Tibial nerve (tissue), 4 donors: ENCODE results near the gene TSHZ2.

Source experiments
- EP300 ChIP-seq, 2 donors: sonication (generic); formaldehyde crosslinking; IDR thresholded peaks; one replicate each; pipeline ENCODE4 v1.6.1; 2017; ENCODE audit warnings: antibody characterized with exemption in 2 of 2, mild to moderate bottlenecking in 1 of 2
- POLR2A ChIP-seq, 2 donors: fragments of 450-650 bp; IDR thresholded peaks; one replicate each; pipeline ENCODE4 v1.6.1; 2017; ENCODE audit warnings: antibody characterized with exemption in 2 of 2, mild to moderate bottlenecking in 2 of 2, moderate library complexity in 2 of 2
- TF ChIP-seq, protein P1 (sequence below), 5 experiments: fragments of 200-600 bp in 3 of 5; fragments of 450-650 bp in 2 of 5; sonication (generic) in 3 of 5; IDR thresholded peaks; one replicate each; pipeline ENCODE4 v1.5.1; 2016 to 2019; ENCODE audit warnings: antibody characterized with exemption in 5 of 5, mild to moderate bottlenecking in 3 of 5, moderate library complexity in 2 of 5

- TF ChIP-seq, protein P1, sequence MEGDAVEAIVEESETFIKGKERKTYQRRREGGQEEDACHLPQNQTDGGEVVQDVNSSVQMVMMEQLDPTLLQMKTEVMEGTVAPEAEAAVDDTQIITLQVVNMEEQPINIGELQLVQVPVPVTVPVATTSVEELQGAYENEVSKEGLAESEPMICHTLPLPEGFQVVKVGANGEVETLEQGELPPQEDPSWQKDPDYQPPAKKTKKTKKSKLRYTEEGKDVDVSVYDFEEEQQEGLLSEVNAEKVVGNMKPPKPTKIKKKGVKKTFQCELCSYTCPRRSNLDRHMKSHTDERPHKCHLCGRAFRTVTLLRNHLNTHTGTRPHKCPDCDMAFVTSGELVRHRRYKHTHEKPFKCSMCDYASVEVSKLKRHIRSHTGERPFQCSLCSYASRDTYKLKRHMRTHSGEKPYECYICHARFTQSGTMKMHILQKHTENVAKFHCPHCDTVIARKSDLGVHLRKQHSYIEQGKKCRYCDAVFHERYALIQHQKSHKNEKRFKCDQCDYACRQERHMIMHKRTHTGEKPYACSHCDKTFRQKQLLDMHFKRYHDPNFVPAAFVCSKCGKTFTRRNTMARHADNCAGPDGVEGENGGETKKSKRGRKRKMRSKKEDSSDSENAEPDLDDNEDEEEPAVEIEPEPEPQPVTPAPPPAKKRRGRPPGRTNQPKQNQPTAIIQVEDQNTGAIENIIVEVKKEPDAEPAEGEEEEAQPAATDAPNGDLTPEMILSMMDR (IDR thresholded peaks at IDR 0.05): no peak
- TF ChIP-seq POLR2A (IDR thresholded peaks at IDR 0.05): no peak
- no peak for TF ChIP-seq EP300 (IDR thresholded peaks at IDR 0.05)
Observed at GRCh38 chr20:53524589-53525312, 552.6 kb downstream of the TSHZ2 start.
